ENCODE data around the gene MBLAC1. TPM values are rescaled to one million over a fixed set of nuclear protein-coding genes. Genes with fewer than 3 reads are reported as not detected.

Gene MBLAC1
- total RNA-seq, 1 experiment from 2014 or later: 5.2 TPM

DNA sequence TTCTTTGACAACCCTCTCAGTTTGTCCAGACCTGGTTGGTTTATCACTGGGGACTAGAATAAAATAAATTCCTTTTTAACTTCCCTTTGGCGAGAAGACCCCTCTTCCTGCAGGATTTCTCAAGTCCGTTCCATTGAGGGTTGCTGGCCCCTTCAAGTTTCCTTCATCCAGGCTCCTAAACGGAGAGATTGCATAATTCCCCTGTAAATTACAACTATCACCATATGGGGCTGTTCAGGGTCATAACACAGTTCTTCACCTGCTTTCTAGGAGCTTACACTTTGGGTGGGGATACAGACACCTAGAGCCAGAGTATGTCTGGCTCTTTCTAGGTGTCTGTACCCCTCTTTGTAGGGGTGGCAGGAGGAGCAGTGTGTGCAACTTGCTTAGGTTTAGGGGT lies 41.3 kb upstream of the MBLAC1 start:
- Histone ChIP-seq H3K36me3 (ENCODE audit: control insufficient read depth, insufficient read depth, low read length) (peaks cover 11% of the 10 kb centered on the region), H3K27ac (ENCODE audit: low read length) (no peak overlapping the region), H3K27me3 (ENCODE audit: control insufficient read depth, insufficient read depth, low read length) (no peaks in the 10 kb centered on the region), H3K4me3 (ENCODE audit: low read depth in 2 of 2, low read length in 2 of 2) (no peak overlapping the region), H3K4me1 (ENCODE audit: control insufficient read depth, insufficient read depth, low read length) (peaks cover 24% of the 10 kb centered on the region), H3K9me3 (ENCODE audit: control insufficient read depth, insufficient read depth, low read depth, low read length) (no peaks in the 10 kb centered on the region)
- POLR2A ChIA-PET: no interaction called here
- in situ Hi-C loops (cut with HindIII; ENCODE audit: low pct_unique_long_range_greater_than_20kb, low sequenced_read_pairs): no loop called here
- no TSS peak for BruUV-seq (replicated peaks)
- intact Hi-C loops (cut with micrococcal nuclease; ENCODE audit: unreplicated experiment): loop anchor here (10.0 kb wide), 1 partner anchor 91 kb away; no protein-coding TSS in a partner anchor
- CTCF ChIA-PET: no interaction called here
- TF ChIP-seq, protein P1, sequence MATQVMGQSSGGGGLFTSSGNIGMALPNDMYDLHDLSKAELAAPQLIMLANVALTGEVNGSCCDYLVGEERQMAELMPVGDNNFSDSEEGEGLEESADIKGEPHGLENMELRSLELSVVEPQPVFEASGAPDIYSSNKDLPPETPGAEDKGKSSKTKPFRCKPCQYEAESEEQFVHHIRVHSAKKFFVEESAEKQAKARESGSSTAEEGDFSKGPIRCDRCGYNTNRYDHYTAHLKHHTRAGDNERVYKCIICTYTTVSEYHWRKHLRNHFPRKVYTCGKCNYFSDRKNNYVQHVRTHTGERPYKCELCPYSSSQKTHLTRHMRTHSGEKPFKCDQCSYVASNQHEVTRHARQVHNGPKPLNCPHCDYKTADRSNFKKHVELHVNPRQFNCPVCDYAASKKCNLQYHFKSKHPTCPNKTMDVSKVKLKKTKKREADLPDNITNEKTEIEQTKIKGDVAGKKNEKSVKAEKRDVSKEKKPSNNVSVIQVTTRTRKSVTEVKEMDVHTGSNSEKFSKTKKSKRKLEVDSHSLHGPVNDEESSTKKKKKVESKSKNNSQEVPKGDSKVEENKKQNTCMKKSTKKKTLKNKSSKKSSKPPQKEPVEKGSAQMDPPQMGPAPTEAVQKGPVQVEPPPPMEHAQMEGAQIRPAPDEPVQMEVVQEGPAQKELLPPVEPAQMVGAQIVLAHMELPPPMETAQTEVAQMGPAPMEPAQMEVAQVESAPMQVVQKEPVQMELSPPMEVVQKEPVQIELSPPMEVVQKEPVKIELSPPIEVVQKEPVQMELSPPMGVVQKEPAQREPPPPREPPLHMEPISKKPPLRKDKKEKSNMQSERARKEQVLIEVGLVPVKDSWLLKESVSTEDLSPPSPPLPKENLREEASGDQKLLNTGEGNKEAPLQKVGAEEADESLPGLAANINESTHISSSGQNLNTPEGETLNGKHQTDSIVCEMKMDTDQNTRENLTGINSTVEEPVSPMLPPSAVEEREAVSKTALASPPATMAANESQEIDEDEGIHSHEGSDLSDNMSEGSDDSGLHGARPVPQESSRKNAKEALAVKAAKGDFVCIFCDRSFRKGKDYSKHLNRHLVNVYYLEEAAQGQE (IDR thresholded peaks at IDR 0.05; ENCODE audit: insufficient read depth in 1 of 2, low read depth in 2 of 2, low read length in 1 of 2): no peak
- no peak for TF ChIP-seq POLR2AphosphoS5 (IDR thresholded peaks at IDR 0.05; ENCODE audit: low read depth, low read length)
- TF ChIP-seq TCF7L2 (IDR thresholded peaks at IDR 0.05; ENCODE audit: low read depth, low read length): no peak
- no peak for TF ChIP-seq SIN3A (IDR thresholded peaks at IDR 0.05; ENCODE audit: borderline replicate concordance, insufficient read depth, low read depth, low read length)
- TF ChIP-seq, protein P2, sequence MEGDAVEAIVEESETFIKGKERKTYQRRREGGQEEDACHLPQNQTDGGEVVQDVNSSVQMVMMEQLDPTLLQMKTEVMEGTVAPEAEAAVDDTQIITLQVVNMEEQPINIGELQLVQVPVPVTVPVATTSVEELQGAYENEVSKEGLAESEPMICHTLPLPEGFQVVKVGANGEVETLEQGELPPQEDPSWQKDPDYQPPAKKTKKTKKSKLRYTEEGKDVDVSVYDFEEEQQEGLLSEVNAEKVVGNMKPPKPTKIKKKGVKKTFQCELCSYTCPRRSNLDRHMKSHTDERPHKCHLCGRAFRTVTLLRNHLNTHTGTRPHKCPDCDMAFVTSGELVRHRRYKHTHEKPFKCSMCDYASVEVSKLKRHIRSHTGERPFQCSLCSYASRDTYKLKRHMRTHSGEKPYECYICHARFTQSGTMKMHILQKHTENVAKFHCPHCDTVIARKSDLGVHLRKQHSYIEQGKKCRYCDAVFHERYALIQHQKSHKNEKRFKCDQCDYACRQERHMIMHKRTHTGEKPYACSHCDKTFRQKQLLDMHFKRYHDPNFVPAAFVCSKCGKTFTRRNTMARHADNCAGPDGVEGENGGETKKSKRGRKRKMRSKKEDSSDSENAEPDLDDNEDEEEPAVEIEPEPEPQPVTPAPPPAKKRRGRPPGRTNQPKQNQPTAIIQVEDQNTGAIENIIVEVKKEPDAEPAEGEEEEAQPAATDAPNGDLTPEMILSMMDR (IDR thresholded peaks at IDR 0.05): no peak
- ATAC-seq (no peak), DNase-seq (ENCODE audit: low read depth, low spot score) (no peak)

DNA sequence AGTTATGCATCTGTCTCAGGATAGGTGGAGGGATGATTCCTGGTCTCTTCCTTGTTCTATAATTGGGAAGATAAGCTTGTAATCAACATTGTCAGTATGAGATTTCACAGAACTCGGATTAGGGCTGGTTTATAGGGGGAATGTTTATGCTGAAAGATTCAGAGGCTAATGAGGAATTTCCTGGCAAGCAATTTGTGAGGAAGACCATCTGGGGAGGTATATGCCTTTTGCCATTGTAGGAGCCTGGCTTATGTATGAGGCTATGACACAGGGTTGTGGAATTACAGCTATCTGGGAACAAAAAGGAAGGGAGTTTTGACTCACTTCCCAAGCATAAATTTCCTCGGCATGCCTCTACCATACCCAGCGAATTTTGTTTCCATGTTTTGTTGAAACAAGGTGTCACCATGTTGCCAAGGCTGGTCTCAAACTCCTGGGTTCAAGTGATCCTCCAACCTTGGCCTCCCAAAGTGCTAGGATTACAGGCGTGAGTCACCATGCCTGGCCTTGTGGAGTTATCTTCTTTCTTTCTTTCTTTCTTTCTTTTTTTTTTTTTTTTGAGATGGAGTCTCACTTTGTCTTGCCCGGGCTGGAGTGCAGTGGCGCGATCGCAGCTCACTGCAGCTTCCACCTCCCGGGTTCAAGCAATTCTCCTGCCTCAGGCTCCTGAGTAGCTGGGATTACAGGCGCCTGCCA lies 39.6 kb upstream of the MBLAC1 start:
- in situ Hi-C loops (cut with HindIII; ENCODE audit: low pct_unique_long_range_greater_than_20kb, low sequenced_read_pairs): no loop called here
- TF ChIP-seq POLR2AphosphoS5 (IDR thresholded peaks at IDR 0.05; ENCODE audit: low read depth, low read length) (no peak), TCF7L2 (IDR thresholded peaks at IDR 0.05; ENCODE audit: low read depth, low read length) (no peak), SIN3A (IDR thresholded peaks at IDR 0.05; ENCODE audit: borderline replicate concordance, insufficient read depth, low read depth, low read length) (no peak)
- TF ChIP-seq, protein P1 (IDR thresholded peaks at IDR 0.05; ENCODE audit: insufficient read depth in 1 of 2, low read depth in 2 of 2, low read length in 1 of 2): no peak
- TF ChIP-seq, protein P2 (IDR thresholded peaks at IDR 0.05): no peak
- no peaks in the 10 kb centered on the region for H3K27me3 ChIP-seq (ENCODE audit: control insufficient read depth, insufficient read depth, low read length)
- H3K27ac ChIP-seq (ENCODE audit: low read length): peak overlapping the region; percentile 56
- H3K36me3 ChIP-seq (ENCODE audit: control insufficient read depth, insufficient read depth, low read length): peaks cover 3% of the 10 kb centered on the region
- peak; percentile 23; the same call in 1 of the 2 replicates for ATAC-seq
- no peak overlapping the region for H3K4me3 ChIP-seq (ENCODE audit: low read depth in 2 of 2, low read length in 2 of 2)
- DNase-seq (ENCODE audit: low read depth, low spot score): no peak
- H3K4me1 ChIP-seq (ENCODE audit: control insufficient read depth, insufficient read depth, low read length): peaks cover 33% of the 10 kb centered on the region
- ChIA-PET POLR2A (no interaction called here), CTCF (no interaction called here)
- intact Hi-C loops (cut with micrococcal nuclease; ENCODE audit: unreplicated experiment): loop anchor here (10.0 kb wide), 1 partner anchor 92 kb away; no protein-coding TSS in a partner anchor
- H3K9me3 ChIP-seq (ENCODE audit: control insufficient read depth, insufficient read depth, low read depth, low read length): no peaks in the 10 kb centered on the region
- no TSS peak for BruUV-seq (replicated peaks)

Measured in Panc1 (cell line).